H9 (cell line): ENCODE data around the gene KRT79. TPM values are rescaled to one million over a fixed set of nuclear protein-coding genes. Genes with fewer than 3 reads are reported as not detected.

Experiments
- DNase-seq: peaks from one replicate; pipeline ENCODE4 v3.0.0-alpha.2; 2017
- H2AFZ ChIP-seq: one replicate; pipeline ENCODE4 v1.6.1; 2013; ENCODE audit warnings: mild to moderate bottlenecking, low read length, control low read depth, moderate library complexity
- H2AK5ac ChIP-seq: 2 replicates; pipeline ENCODE4 v1.6.1; 2013; ENCODE audit warnings: low read length, control low read depth, mixed read lengths; ENCODE audit not compliant: insufficient read length
- H2BK120ac ChIP-seq: one replicate; pipeline ENCODE4 v1.6.1; 2013; ENCODE audit warnings: low read depth, mild to moderate bottlenecking, low read length, control low read depth, inconsistent platforms; ENCODE audit not compliant: poor library complexity, severe bottlenecking
- H2BK12ac ChIP-seq: 2 replicates; pipeline ENCODE4 v1.6.1; 2013; ENCODE audit warnings: low read length, control low read depth, mixed read lengths, low read depth; ENCODE audit not compliant: insufficient read length
- H2BK15ac ChIP-seq: 2 replicates; pipeline ENCODE4 v1.6.1; 2013; ENCODE audit warnings: low read depth, low read length, control low read depth
- H2BK20ac ChIP-seq: one replicate; pipeline ENCODE4 v1.6.1; 2013; ENCODE audit warnings: low read depth, mild to moderate bottlenecking, low read length, control low read depth, inconsistent platforms; ENCODE audit not compliant: poor library complexity, severe bottlenecking
- H2BK5ac ChIP-seq: 2 replicates; pipeline ENCODE4 v1.6.1; 2013; ENCODE audit warnings: low read length, control low read depth, mixed read lengths; ENCODE audit not compliant: insufficient read length
- H3K14ac ChIP-seq: 2 replicates; pipeline ENCODE4 v1.6.1; 2013; ENCODE audit warnings: low read length, control low read depth; ENCODE audit not compliant: insufficient read depth
- H3K18ac ChIP-seq: 2 replicates; pipeline ENCODE4 v1.6.1; 2013; ENCODE audit warnings: low read depth, mild to moderate bottlenecking, mixed read lengths, low read length, control low read depth; ENCODE audit not compliant: insufficient read length
- H3K23ac ChIP-seq: 2 replicates; pipeline ENCODE4 v1.6.1; 2013; ENCODE audit warnings: low read length, control low read depth, mixed read lengths, low read depth; ENCODE audit not compliant: insufficient read length
- H3K23me2 ChIP-seq: 2 replicates; pipeline ENCODE4 v1.6.1; 2013; ENCODE audit warnings: low read depth, mild to moderate bottlenecking, mixed read lengths, low read length, control low read depth; ENCODE audit not compliant: insufficient read length, poor library complexity, severe bottlenecking
- H3K27ac ChIP-seq: 2 replicates; pipeline ENCODE4 v1.5.1; 2013; ENCODE audit warnings: low read length, control low read depth, mixed read lengths, low read depth; ENCODE audit not compliant: insufficient read length
- H3K27me3 ChIP-seq: 2 replicates; pipeline ENCODE4 v1.6.1; 2013; ENCODE audit warnings: low read length, control low read depth, inconsistent platforms; ENCODE audit not compliant: insufficient read depth
- H3K4ac ChIP-seq: 2 replicates; pipeline ENCODE4 v1.6.1; 2013; ENCODE audit warnings: low read depth, mild to moderate bottlenecking, control low read depth, inconsistent platforms, low read length, moderate library complexity
- H3K4me1 ChIP-seq: 2 replicates; pipeline ENCODE4 v1.6.1; 2013; ENCODE audit warnings: low read length, control low read depth, inconsistent platforms; ENCODE audit not compliant: insufficient read depth
- H3K4me2 ChIP-seq: 2 replicates; pipeline ENCODE4 v1.6.1; 2013; ENCODE audit warnings: low read length, control low read depth, mixed read lengths; ENCODE audit not compliant: insufficient read length, insufficient read depth
- H3K56ac ChIP-seq: 2 replicates; pipeline ENCODE4 v1.6.1; 2013; ENCODE audit warnings: low read depth, mild to moderate bottlenecking, mixed read lengths, low read length, control low read depth; ENCODE audit not compliant: insufficient read length
- H3K79me1 ChIP-seq: 2 replicates; pipeline ENCODE4 v1.6.1; 2013; ENCODE audit warnings: low read depth, mild to moderate bottlenecking, moderate library complexity, low read length, control low read depth, inconsistent platforms; ENCODE audit not compliant: insufficient read depth, poor library complexity, severe bottlenecking
- H3K79me2 ChIP-seq: 2 replicates; pipeline ENCODE4 v1.6.1; 2013; ENCODE audit warnings: low read length, control low read depth, inconsistent platforms; ENCODE audit not compliant: insufficient read depth
- H3K9ac ChIP-seq: 2 replicates; pipeline ENCODE4 v1.6.1; 2013; ENCODE audit warnings: low read length, control low read depth, mixed read lengths; ENCODE audit not compliant: insufficient read length; ENCODE audit errors: extremely low read depth
- H3K9me3 ChIP-seq: one replicate; pipeline ENCODE4 v1.6.1; 2013; ENCODE audit warnings: low read depth, low read length, inconsistent platforms; ENCODE audit not compliant: control insufficient read depth
- H3T11ph ChIP-seq: one replicate; pipeline ENCODE4 v1.6.1; 2013; ENCODE audit warnings: mild to moderate bottlenecking, low read length, control low read depth, inconsistent platforms
- H4K20me1 ChIP-seq: one replicate; pipeline ENCODE4 v1.6.1; 2013; ENCODE audit not compliant: control insufficient read depth, insufficient read length, insufficient read depth
- H4K5ac ChIP-seq: 2 replicates; pipeline ENCODE4 v1.6.1; 2013; ENCODE audit warnings: low read depth, mild to moderate bottlenecking, mixed read lengths, low read length, control low read depth; ENCODE audit not compliant: insufficient read length
- H4K8ac ChIP-seq: replicated peaks from 2 replicates; pipeline ENCODE4 v1.6.1; 2013; ENCODE audit warnings: low read length, control low read depth, mixed read lengths, low read depth; ENCODE audit not compliant: insufficient read length
- H4K91ac ChIP-seq: 2 replicates; pipeline ENCODE4 v1.6.1; 2013; ENCODE audit warnings: low read depth, mild to moderate bottlenecking, moderate library complexity, mixed read lengths, low read length, control low read depth; ENCODE audit not compliant: insufficient read length
- H3K27ac Mint-ChIP-seq, 3 experiments: 2 replicates in 2 of 3; 3 replicates in 1 of 3; pipeline ENCODE4 v1.8.0; 2020 to 2021; ENCODE audit warnings: mixed read lengths in 3 of 3, mild to moderate bottlenecking in 1 of 3, moderate library complexity in 1 of 3
- H3K27me3 Mint-ChIP-seq: 2 replicates; pipeline ENCODE4 v1.8.0; 2021; ENCODE audit warnings: low read depth, mild to moderate bottlenecking, moderate library complexity, mixed read lengths
- H3K36me3 Mint-ChIP-seq, 3 experiments: 2 replicates in 2 of 3; 3 replicates in 1 of 3; pipeline ENCODE4 v1.8.0; 2020 to 2021; ENCODE audit warnings: low read depth in 3 of 3, mixed read lengths in 3 of 3; ENCODE audit not compliant: insufficient read depth in 1 of 3
- H3K4me1 Mint-ChIP-seq, 2 experiments: 2 replicates each; pipeline ENCODE4 v1.8.0; 2020; ENCODE audit warnings: mixed read lengths in 2 of 2
- H3K4me3 Mint-ChIP-seq, 2 experiments: 2 replicates in 1 of 2; 3 replicates in 1 of 2; pipeline ENCODE4 v1.8.0; 2020 to 2021; ENCODE audit warnings: mild to moderate bottlenecking in 2 of 2, mixed read lengths in 2 of 2, moderate library complexity in 1 of 2
- H3K9me3 Mint-ChIP-seq, 2 experiments: 2 replicates in 1 of 2; 3 replicates in 1 of 2; pipeline ENCODE4 v1.8.0; 2020; ENCODE audit warnings: mild to moderate bottlenecking in 2 of 2, mixed read lengths in 2 of 2, moderate library complexity in 1 of 2
- CTCF ChIP-seq: fragments of 200-600 bp; sonication (generic); conservative IDR thresholded peaks from 3 replicates; pipeline ENCODE4 v1.8.0; 2021; ENCODE audit warnings: antibody characterized with exemption, mild to moderate bottlenecking
- WGBS: extraction: QIAGEN DNeasy Blood & Tissue Kit; methylation state at CpG from one replicate; pipeline ENCODE4 v1.1.7; 2013; ENCODE audit warnings: missing lambda C conversion rate, low lambda C conversion rate, mixed read lengths; ENCODE audit not compliant: insufficient read length; ENCODE audit errors: extremely low coverage; 5-methylcytosine and 5-hydroxymethylcytosine counted together
- total RNA-seq: library from RNA; stranded (reverse); gene quantifications from 2 replicates; pipeline ENCODE4 v1.2.1, GENCODE V29; 2021

KRT79 gene
- total RNA-seq, 1 experiment from 2014 or later = not detected

GRCh38 chr12:52871291-52872039 is 37.4 kb upstream of the KRT79 start:
- Histone ChIP-seq H3K9ac (no peak overlapping the region), H3K14ac (no peak overlapping the region), H3K56ac (no peak overlapping the region), H3K27ac (no peak overlapping the region), H2BK12ac (no peak overlapping the region), H2AFZ (no peak overlapping the region), H4K5ac (no peak overlapping the region), H4K20me1 (no peaks in the 10 kb centered on the region), H2BK5ac (no peak overlapping the region), H3T11ph (no peak overlapping the region), H3K18ac (no peak overlapping the region), H3K79me1 (no peaks in the 10 kb centered on the region), H4K91ac (no peak overlapping the region), H2BK120ac (no peak overlapping the region), H4K8ac (no peak overlapping the region), H3K23me2 (peaks cover 3% of the 10 kb centered on the region), H2BK20ac (no peak overlapping the region), H3K4me1 (no peaks in the 10 kb centered on the region), H2AK5ac (no peak overlapping the region), H3K23ac (no peak overlapping the region), H3K4ac (no peak overlapping the region), H3K4me2 (no peak overlapping the region), H3K27me3 (no peaks in the 10 kb centered on the region; the same call in 1 of the 2 replicates), H3K9me3 (no peaks in the 10 kb centered on the region), H3K79me2 (no peaks in the 10 kb centered on the region), H2BK15ac (no peak overlapping the region)
- no peak overlapping the region for H3K27ac Mint-ChIP-seq
- H3K4me1 Mint-ChIP-seq = peaks cover 10 to 21% of the 10 kb centered on the region in 2 experiments
- no peak for TF ChIP-seq CTCF
- no peaks in the 10 kb centered on the region for H3K9me3 Mint-ChIP-seq
- WGBS = no CpG with 5 or more reads among the region's 9 CpGs
- no peak for DNase-seq
- H3K27me3 Mint-ChIP-seq = peaks cover 45% of the 10 kb centered on the region
- no peaks in the 10 kb centered on the region for H3K36me3 Mint-ChIP-seq
- no peak overlapping the region for H3K4me3 Mint-ChIP-seq
